Measurements from ENCODE around the gene ACD.

DNA sequence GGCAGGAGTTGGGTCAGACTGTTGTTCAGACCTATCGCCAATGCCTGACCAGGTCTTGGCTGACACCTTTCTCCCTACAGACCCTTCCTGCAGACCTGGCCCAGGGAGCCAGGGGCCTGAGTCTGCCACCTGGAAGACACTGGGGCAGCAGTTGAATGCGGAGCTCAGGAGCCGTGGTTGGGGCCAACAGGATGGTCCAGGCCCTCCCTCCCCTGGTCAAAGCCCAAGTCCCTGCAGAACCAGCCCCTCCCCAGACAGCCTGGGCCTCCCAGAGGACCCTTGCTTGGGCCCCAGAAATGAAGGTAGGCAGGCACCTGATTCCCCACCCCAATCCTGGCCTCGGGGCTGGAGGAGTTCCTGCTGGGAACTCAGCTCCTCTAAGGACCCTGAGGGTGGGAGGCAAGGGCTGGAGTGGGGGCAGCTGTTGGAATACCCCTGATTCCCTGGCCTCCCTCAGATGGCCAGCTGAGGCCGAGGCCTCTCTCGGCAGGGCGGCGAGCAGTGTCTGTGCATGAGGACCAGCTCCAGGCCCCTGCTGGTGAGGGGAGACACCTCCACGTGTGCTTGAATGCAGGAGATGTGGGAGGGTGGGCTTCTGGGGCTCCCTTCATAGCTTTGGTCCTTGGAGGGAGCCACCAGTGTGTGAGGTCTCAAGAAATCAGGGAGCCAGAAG, 3.6 kb downstream of the ACD start:
- TF ChIP-seq ZNF274 (IDR thresholded peaks at IDR 0.05; ENCODE audit: low read depth, low read length): no peak
- TF ChIP-seq YY1 (IDR thresholded peaks at IDR 0.05; ENCODE audit: insufficient read depth, insufficient read length): no peak

Measured in NT2/D1 (cell line).